GM23338 (cell line): ENCODE measurements around the gene KLHL33.

Experiments
- CREB1 ChIP-seq: fragments of 250-450 bp; sonication (Bioruptor Pico); IDR thresholded peaks from 2 replicates; pipeline ENCODE4 v1.5.0; 2020; ENCODE audit warnings: low read depth, mild to moderate bottlenecking, moderate library complexity
- EZH2 ChIP-seq: fragments of 200-600 bp; sonication (generic); IDR thresholded peaks from one replicate; pipeline ENCODE4 v1.8.0; 2017; ENCODE audit warnings: antibody characterized with exemption, mild to moderate bottlenecking, low read depth; ENCODE audit not compliant: unreplicated experiment
- EZH2phosphoT487 ChIP-seq: fragments of 200-600 bp; sonication (generic); IDR thresholded peaks from one replicate; pipeline ENCODE4 v1.8.1; 2018; ENCODE audit warnings: antibody characterized with exemption; ENCODE audit not compliant: unreplicated experiment
- POLR2AphosphoS5 ChIP-seq: IDR thresholded peaks from 2 replicates; pipeline ENCODE4 v1.6.1; 2016; ENCODE audit warnings: antibody characterized with exemption, low read depth
- STAT1 ChIP-seq: IDR thresholded peaks from one replicate; pipeline ENCODE4 v1.6.1; 2016; ENCODE audit warnings: antibody characterized with exemption; ENCODE audit not compliant: unreplicated experiment
- ZNF114 ChIP-seq: fragments of 250-450 bp; sonication (Bioruptor Pico); IDR thresholded peaks from 2 replicates; pipeline ENCODE4 v1.5.0; 2020; ENCODE audit warnings: mild to moderate bottlenecking, moderate library complexity
- TF ChIP-seq, protein P1 (sequence below), 2 experiments: fragments of 200-600 bp in 1 of 2; sonication (generic) in 1 of 2; conservative IDR thresholded peaks; 2 replicates each; pipeline versions ENCODE4 v1.5.1 to v1.6.1; 2016 to 2017; ENCODE audit warnings: antibody characterized with exemption in 2 of 2, low read depth in 2 of 2, mild to moderate bottlenecking in 2 of 2, moderate library complexity in 1 of 2
- TF ChIP-seq, protein P2 (sequence below): IDR thresholded peaks from one replicate; pipeline ENCODE4 v1.6.1; 2018; ENCODE audit warnings: antibody characterized with exemption; ENCODE audit not compliant: unreplicated experiment
- TF ChIP-seq, protein P3 (sequence below): fragments of 250-450 bp; sonication (Bioruptor Pico); IDR thresholded peaks from 2 replicates; pipeline ENCODE4 v1.5.0; 2020; ENCODE audit warnings: mild to moderate bottlenecking, moderate library complexity

GRCh38 chr14:20400589-20400964 lies 35.4 kb downstream of the KLHL33 start:
- TF ChIP-seq, protein P1, sequence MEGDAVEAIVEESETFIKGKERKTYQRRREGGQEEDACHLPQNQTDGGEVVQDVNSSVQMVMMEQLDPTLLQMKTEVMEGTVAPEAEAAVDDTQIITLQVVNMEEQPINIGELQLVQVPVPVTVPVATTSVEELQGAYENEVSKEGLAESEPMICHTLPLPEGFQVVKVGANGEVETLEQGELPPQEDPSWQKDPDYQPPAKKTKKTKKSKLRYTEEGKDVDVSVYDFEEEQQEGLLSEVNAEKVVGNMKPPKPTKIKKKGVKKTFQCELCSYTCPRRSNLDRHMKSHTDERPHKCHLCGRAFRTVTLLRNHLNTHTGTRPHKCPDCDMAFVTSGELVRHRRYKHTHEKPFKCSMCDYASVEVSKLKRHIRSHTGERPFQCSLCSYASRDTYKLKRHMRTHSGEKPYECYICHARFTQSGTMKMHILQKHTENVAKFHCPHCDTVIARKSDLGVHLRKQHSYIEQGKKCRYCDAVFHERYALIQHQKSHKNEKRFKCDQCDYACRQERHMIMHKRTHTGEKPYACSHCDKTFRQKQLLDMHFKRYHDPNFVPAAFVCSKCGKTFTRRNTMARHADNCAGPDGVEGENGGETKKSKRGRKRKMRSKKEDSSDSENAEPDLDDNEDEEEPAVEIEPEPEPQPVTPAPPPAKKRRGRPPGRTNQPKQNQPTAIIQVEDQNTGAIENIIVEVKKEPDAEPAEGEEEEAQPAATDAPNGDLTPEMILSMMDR (conservative IDR thresholded peaks at IDR 0.05; ENCODE audit: low read depth in 2 of 2), result no peak
- TF ChIP-seq EZH2 (no peak), POLR2AphosphoS5 (no peak), CREB1 (CRISPR knock-in tag) (no peak), ZNF114 (CRISPR knock-in tag) (no peak), EZH2phosphoT487 (no peak), STAT1 (no peak)
- TF ChIP-seq, protein P2, sequence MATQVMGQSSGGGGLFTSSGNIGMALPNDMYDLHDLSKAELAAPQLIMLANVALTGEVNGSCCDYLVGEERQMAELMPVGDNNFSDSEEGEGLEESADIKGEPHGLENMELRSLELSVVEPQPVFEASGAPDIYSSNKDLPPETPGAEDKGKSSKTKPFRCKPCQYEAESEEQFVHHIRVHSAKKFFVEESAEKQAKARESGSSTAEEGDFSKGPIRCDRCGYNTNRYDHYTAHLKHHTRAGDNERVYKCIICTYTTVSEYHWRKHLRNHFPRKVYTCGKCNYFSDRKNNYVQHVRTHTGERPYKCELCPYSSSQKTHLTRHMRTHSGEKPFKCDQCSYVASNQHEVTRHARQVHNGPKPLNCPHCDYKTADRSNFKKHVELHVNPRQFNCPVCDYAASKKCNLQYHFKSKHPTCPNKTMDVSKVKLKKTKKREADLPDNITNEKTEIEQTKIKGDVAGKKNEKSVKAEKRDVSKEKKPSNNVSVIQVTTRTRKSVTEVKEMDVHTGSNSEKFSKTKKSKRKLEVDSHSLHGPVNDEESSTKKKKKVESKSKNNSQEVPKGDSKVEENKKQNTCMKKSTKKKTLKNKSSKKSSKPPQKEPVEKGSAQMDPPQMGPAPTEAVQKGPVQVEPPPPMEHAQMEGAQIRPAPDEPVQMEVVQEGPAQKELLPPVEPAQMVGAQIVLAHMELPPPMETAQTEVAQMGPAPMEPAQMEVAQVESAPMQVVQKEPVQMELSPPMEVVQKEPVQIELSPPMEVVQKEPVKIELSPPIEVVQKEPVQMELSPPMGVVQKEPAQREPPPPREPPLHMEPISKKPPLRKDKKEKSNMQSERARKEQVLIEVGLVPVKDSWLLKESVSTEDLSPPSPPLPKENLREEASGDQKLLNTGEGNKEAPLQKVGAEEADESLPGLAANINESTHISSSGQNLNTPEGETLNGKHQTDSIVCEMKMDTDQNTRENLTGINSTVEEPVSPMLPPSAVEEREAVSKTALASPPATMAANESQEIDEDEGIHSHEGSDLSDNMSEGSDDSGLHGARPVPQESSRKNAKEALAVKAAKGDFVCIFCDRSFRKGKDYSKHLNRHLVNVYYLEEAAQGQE, result no peak
- TF ChIP-seq, protein P3, sequence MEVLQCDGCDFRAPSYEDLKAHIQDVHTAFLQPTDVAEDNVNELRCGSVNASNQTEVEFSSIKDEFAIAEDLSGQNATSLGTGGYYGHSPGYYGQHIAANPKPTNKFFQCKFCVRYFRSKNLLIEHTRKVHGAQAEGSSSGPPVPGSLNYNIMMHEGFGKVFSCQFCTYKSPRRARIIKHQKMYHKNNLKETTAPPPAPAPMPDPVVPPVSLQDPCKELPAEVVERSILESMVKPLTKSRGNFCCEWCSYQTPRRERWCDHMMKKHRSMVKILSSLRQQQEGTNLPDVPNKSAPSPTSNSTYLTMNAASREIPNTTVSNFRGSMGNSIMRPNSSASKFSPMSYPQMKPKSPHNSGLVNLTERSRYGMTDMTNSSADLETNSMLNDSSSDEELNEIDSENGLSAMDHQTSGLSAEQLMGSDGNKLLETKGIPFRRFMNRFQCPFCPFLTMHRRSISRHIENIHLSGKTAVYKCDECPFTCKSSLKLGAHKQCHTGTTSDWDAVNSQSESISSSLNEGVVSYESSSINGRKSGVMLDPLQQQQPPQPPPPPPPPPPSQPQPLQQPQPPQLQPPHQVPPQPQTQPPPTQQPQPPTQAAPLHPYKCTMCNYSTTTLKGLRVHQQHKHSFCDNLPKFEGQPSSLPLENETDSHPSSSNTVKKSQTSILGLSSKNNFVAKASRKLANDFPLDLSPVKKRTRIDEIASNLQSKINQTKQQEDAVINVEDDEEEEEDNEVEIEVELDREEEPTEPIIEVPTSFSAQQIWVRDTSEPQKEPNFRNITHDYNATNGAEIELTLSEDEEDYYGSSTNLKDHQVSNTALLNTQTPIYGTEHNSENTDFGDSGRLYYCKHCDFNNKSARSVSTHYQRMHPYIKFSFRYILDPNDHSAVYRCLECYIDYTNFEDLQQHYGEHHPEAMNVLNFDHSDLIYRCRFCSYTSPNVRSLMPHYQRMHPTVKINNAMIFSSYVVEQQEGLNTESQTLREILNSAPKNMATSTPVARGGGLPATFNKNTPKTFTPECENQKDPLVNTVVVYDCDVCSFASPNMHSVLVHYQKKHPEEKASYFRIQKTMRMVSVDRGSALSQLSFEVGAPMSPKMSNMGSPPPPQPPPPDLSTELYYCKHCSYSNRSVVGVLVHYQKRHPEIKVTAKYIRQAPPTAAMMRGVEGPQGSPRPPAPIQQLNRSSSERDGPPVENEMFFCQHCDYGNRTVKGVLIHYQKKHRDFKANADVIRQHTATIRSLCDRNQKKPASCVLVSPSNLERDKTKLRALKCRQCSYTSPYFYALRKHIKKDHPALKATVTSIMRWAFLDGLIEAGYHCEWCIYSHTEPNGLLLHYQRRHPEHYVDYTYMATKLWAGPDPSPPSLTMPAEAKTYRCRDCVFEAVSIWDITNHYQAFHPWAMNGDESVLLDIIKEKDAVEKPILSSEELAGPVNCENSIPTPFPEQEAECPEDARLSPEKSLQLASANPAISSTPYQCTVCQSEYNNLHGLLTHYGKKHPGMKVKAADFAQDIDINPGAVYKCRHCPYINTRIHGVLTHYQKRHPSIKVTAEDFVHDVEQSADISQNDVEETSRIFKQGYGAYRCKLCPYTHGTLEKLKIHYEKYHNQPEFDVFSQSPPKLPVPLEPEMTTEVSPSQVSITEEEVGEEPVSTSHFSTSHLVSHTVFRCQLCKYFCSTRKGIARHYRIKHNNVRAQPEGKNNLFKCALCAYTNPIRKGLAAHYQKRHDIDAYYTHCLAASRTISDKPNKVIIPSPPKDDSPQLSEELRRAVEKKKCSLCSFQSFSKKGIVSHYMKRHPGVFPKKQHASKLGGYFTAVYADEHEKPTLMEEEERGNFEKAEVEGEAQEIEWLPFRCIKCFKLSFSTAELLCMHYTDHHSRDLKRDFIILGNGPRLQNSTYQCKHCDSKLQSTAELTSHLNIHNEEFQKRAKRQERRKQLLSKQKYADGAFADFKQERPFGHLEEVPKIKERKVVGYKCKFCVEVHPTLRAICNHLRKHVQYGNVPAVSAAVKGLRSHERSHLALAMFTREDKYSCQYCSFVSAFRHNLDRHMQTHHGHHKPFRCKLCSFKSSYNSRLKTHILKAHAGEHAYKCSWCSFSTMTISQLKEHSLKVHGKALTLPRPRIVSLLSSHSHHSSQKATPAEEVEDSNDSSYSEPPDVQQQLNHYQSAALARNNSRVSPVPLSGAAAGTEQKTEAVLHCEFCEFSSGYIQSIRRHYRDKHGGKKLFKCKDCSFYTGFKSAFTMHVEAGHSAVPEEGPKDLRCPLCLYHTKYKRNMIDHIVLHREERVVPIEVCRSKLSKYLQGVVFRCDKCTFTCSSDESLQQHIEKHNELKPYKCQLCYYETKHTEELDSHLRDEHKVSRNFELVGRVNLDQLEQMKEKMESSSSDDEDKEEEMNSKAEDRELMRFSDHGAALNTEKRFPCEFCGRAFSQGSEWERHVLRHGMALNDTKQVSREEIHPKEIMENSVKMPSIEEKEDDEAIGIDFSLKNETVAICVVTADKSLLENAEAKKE (CRISPR knock-in tag), result no peak
